Activated CD8-positive, alpha-beta memory T cell treated with anti-CD3 and anti-CD28 coated beads for 1 hour (primary cell): Measurements from ENCODE around the gene ALPI.
A peak's percentile ranks its signal among the peaks of the same experiment; 100 is the strongest.

Experiments used
- DNase-seq, 2 donors: peaks; one replicate each; pipeline ENCODE4 v3.0.0-alpha.2; 2020; ENCODE audit warnings: low read depth in 1 of 2; ENCODE audit errors: extremely low read depth in 1 of 2

The ALPI gene

GRCh38 chr2:232494542-232494941 is 38.6 kb downstream of the ALPI start:
- DNase-seq = no peak

- no peak for DNase-seq
These were observed 39.3 kb downstream of the ALPI start for GRCh38 chr2:232495292-232495691.

- no peak for DNase-seq
These were observed 40.7 kb downstream of the ALPI start for GRCh38 chr2:232496501-232497270.

GRCh38 chr2:232497348-232497747 is 41.4 kb downstream of the ALPI start:
- no peak for DNase-seq

- no peak for DNase-seq
These were observed 42.5 kb downstream of the ALPI start for GRCh38 chr2:232498452-232498851.

- DNase-seq = no peak
These were observed 45.4 kb downstream of the ALPI start for GRCh38 chr2:232501331-232501771.

- DNase-seq = no peak
These were observed 45.9 kb downstream of the ALPI start for GRCh38 chr2:232501794-232502390.

- DNase-seq = peak in 1 of 2 donors; percentile 14
These were observed 46.6 kb downstream of the ALPI start for GRCh38 chr2:232502511-232502910.

- peak; percentile 17 to 27 for DNase-seq
These were observed 47.2 kb downstream of the ALPI start for GRCh38 chr2:232502911-232503808.

GRCh38 chr2:232503809-232504323 is 47.9 kb downstream of the ALPI start:
- no peak for DNase-seq

- no peak for DNase-seq
These were observed 48.5 kb downstream of the ALPI start for GRCh38 chr2:232504438-232504837.

GRCh38 chr2:232505856-232506255 is 49.9 kb downstream of the ALPI start:
- DNase-seq = no peak

GRCh38 chr2:232506709-232507108 is 50.8 kb downstream of the ALPI start:
- DNase-seq = no peak

GRCh38 chr2:232508251-232508650 is 52.3 kb downstream of the ALPI start:
- no peak for DNase-seq
